Pancreas (tissue), 10 donors: ENCODE results near the gene ADGRG3. TPM values are rescaled to one million over a fixed set of nuclear protein-coding genes. Genes with fewer than 3 reads are reported as not detected.

ENCODE experiments used
- ATAC-seq, 4 donors: fragments of 200-7000 bp; cut with Tn5 transposase; one replicate each; pipeline versions ENCODE4 v1.8.0 to v1.9.1; 2020; ENCODE audit warnings: mild to moderate bottlenecking in 4 of 4, moderate library complexity in 4 of 4
- DNase-seq, 6 donors: peaks; one replicate each; pipeline ENCODE4 v3.0.0-alpha.2; 2020
- FAIRE-seq: peaks from 2 replicates; lab custom pipeline; 2012; peaks lifted over from hg19 to GRCh38; lab: Jason Lieb, UNC
- H3K27ac ChIP-seq, 4 donors: fragments of 200-600 bp; sonication (generic); 1 replicate in 3 of 4; 2 replicates in 1 of 4; pipeline versions ENCODE4 v1.5.0 to v1.8.0; 2020
- H3K27me3 ChIP-seq, 4 donors: fragments of 200-600 bp; one replicate each; pipeline ENCODE4 v1.8.0; 2021
- H3K36me3 ChIP-seq, 3 donors: fragments of 200-600 bp; sonication (generic) in 1 of 3; one replicate each; pipeline versions ENCODE4 v1.5.0 to v1.8.0; 2020 to 2021
- H3K4me1 ChIP-seq, 3 donors: fragments of 200-600 bp; one replicate each; pipeline ENCODE4 v1.8.0; 2021
- H3K4me3 ChIP-seq, 4 donors: fragments of 200-600 bp; sonication (generic) in 2 of 4; one replicate each; pipeline versions ENCODE4 v1.5.0 to v1.8.0; 2020 to 2021
- H3K9me3 ChIP-seq, 4 donors: fragments of 200-600 bp; one replicate each; pipeline ENCODE4 v1.8.0; 2021
- WGBS, 2 donors: extraction: QIAGEN DNeasy Blood & Tissue Kit; methylation state at CpG; one replicate each; pipeline ENCODE4 v1.1.7; 2013; 5-methylcytosine and 5-hydroxymethylcytosine counted together
- intact Hi-C, 3 donors: fragments of 100-400 bp; cut with DNase I; formaldehyde crosslinking; loops; one replicate each; pipeline versions ENCODE4 v1.11.1 to v1.14.2; 2022
- polyA plus RNA-seq, 2 donors: library from polyadenylated mRNA; stranded (reverse); fragments of 200-250 nt; gene quantifications; one replicate each; pipeline ENCODE4 v1.2.3, GENCODE V29; 2013
- total RNA-seq, 6 donors: library from RNA; stranded (reverse); fragmentation: NEBNext Ultra II Directional in 4 of 6; extraction: Animal tissue kit (Norgen Biotek cat#: 25700) in 4 of 6; gene quantifications; one replicate each; pipeline versions ENCODE4 v1.2.1 to v1.2.4, GENCODE V29; 2021 to 2023
- TF ChIP-seq, protein P1 (sequence below), 4 donors: fragments of 200-600 bp; sonication (generic) in 3 of 4; IDR thresholded peaks; one replicate each; pipeline versions ENCODE4 v1.5.0 to v1.8.0; 2021; ENCODE audit warnings: antibody characterized with exemption in 4 of 4
- donor health status: healthy with polysubstance abuse.
- donor health status: DM: no; HTN: no; CAD: no; lungs with moderate emphysema.
- donor health status: DM: no; HTN: no; CAD: no.
- donor health status: control.
- donor health status: control.
- donor health status: Bipolar disorder and iron deficiency.
- donor health status: DM: yes; HTN: yes; CAD: no.
- donor health status: DM: no; HTN: no; CAD: no.
- donor health status: DM: no; HTN: no; CAD: no.
- donor health status: DM: yes; HTN: yes; CAD: no.

ADGRG3 gene
- total and polyA plus RNA-seq, 8 donors = 0.14 to 0.84 (median 0.53) TPM

DNA sequence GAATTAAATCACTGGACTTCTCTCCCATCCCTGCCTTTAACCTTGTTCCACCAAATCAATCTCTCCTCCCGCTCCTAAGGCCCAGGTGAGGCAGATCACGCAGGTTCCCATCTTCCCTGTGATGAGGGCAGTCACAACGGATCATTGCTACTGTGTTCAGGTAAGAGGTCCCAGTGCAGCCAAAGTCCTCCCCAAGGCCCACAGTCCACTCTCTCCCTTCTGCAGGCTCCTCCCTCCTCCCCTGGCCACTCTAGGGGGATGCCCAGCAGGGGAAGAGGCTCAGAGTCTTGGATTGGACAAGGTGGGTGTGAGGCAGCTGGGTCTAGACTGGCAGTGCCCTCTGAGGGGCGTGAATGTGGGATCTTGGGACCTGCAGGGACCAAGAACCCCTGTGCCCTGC is 2.6 kb upstream of the ADGRG3 start:
- TF ChIP-seq, protein P1, sequence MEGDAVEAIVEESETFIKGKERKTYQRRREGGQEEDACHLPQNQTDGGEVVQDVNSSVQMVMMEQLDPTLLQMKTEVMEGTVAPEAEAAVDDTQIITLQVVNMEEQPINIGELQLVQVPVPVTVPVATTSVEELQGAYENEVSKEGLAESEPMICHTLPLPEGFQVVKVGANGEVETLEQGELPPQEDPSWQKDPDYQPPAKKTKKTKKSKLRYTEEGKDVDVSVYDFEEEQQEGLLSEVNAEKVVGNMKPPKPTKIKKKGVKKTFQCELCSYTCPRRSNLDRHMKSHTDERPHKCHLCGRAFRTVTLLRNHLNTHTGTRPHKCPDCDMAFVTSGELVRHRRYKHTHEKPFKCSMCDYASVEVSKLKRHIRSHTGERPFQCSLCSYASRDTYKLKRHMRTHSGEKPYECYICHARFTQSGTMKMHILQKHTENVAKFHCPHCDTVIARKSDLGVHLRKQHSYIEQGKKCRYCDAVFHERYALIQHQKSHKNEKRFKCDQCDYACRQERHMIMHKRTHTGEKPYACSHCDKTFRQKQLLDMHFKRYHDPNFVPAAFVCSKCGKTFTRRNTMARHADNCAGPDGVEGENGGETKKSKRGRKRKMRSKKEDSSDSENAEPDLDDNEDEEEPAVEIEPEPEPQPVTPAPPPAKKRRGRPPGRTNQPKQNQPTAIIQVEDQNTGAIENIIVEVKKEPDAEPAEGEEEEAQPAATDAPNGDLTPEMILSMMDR (IDR thresholded peaks at IDR 0.05) = no peak
- H3K4me3 ChIP-seq = no peak overlapping the region
- H3K9me3 ChIP-seq = no peaks in the 10 kb centered on the region
- H3K27me3 ChIP-seq = no peaks in the 10 kb centered on the region
- ATAC-seq (no peak), FAIRE-seq (no peak), DNase-seq (no peak)
- WGBS, 2 donors = 59 to 84% methylated on average over 3 to 4 of the region's 4 CpGs
- intact Hi-C loops = no loop called here
- H3K36me3 ChIP-seq = peaks cover 0 to 32% (median 13%) of the 10 kb centered on the region in 3 donors
- no peak overlapping the region for H3K27ac ChIP-seq
- H3K4me1 ChIP-seq = no peaks in the 10 kb centered on the region

DNA sequence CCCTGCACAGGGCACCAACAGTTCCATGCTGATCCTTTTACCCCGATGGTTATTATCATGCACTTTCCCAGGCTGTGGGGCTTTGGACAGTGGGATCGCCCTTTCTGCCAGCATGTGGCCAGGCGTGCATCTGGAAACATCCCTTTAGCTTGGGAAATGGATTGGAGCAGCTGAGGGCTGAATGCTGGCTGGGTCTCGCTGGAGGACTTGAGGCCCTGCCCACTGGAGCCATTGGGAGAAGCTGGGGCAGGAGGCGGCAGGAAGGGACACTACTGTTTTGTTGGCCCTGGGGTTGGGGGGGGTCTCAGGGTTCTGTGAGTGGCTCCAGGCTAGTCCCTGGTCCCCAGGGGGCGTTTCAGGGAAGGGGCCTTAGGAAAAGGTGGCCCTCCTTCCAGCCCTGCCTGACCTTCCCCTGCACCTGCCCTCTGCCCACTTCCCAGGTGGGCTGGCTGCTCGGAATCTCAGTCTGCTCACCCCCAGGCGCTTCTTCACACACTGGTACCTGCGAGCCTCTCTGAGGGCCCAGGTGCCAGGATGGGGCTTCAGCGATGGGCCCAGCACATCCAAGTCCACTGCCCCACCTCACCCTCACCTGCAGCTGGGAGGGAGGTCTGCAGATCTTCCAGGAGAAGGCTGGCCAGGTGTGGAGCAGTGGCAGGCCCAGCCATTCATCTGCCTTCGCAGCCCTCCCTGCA is 1.6 kb upstream of the ADGRG3 start:
- TF ChIP-seq, protein P1 (IDR thresholded peaks at IDR 0.05) = no peak
- Histone ChIP-seq H3K9me3 (no peaks in the 10 kb centered on the region), H3K4me1 (no peaks in the 10 kb centered on the region), H3K36me3 (peaks cover 0 to 29% (median 12%) of the 10 kb centered on the region in 3 donors), H3K4me3 (no peak overlapping the region), H3K27me3 (no peaks in the 10 kb centered on the region), H3K27ac (no peak overlapping the region)
- DNase-seq (peak in 1 of 6 donors; percentile 58), ATAC-seq (peak in 2 of 4 donors; percentile 4 to 9), FAIRE-seq (no peak)
- 79 to 86% methylated on average over 11 of the region's 11 CpGs for WGBS, 2 donors
- intact Hi-C loops = no loop called here

DNA sequence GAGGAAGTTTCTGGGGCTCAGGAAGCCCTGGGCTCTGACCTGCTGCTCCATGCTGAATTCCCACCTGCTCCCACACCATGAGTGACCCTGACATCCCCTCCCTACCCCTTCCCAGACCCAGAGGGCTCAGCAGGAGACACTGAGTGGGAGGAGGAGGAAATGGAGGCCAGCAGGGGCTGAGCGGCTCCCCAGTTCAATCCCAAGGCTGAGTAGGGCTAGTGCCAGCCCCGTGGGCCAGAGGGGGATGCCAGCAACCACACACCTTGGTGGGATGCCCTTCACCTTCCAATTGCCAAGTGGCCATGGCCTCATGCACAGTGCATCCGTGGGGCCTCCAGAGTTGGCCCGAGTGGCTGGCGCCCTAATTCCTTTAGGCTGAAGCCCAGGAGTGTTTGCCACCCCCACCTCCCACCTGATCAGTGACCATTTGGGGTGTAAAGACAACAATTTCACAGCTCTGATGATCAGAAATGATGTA is 1.0 kb upstream of the ADGRG3 start:
- FAIRE-seq = no peak

DNA sequence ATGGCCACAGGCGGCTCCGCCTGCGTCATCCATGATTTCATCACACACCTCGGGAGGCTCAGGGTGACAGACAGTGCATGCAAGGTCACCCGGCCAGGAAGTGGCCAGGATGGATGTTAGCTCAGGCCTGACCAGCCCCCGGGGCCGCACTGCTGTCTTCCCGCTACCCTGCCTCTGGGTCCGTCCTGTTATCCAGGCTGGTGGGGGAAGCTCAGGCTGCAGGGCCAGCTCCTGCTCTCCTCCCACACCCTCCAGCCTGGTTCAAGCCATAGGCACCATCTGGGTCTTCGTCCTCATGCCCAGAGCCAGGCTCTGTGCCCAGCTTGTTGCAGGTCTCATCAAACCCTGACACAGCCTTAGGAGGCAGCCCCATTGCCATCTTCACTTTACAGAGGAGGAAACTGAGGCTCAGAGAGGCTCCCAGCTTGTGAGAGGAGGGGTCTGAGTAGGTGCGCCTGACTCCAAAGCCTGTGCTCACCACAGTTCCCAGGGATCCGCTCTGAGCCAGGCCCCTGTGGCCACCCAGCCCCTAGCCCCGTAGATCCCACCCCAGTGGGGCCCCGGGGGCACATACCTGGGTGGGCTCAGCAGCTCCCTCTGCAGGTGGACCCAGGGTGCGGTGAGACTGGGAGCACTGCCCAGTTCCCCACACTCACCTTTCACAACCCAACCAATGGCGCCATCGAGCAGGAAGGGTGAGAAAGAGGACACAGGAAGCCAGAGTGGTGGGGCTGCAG is 412 bp upstream of the ADGRG3 start:
- H3K9me3 ChIP-seq = no peaks in the 10 kb centered on the region
- no peaks in the 10 kb centered on the region for H3K27me3 ChIP-seq
- FAIRE-seq (no peak), DNase-seq (peak in 1 of 6 donors; percentile 56), ATAC-seq (peak; percentile 24 to 59 (median 52))
- WGBS, 2 donors = 67 to 74% methylated on average over 16 to 17 of the region's 17 CpGs
- intact Hi-C loops = no loop called here
- H3K27ac ChIP-seq = no peak overlapping the region
- no peak overlapping the region for H3K4me3 ChIP-seq
- TF ChIP-seq, protein P1 (IDR thresholded peaks at IDR 0.05) = no peak
- no peaks in the 10 kb centered on the region for H3K4me1 ChIP-seq
- peaks cover 0 to 17% (median 6%) of the 10 kb centered on the region in 3 donors for H3K36me3 ChIP-seq

More for the DNA sequence above, 1.0 kb upstream of the ADGRG3 start:
- Histone ChIP-seq H3K27me3 (no peaks in the 10 kb centered on the region), H3K36me3 (peaks cover 0 to 23% (median 6%) of the 10 kb centered on the region in 3 donors), H3K9me3 (no peaks in the 10 kb centered on the region), H3K4me3 (no peak overlapping the region), H3K27ac (no peak overlapping the region), H3K4me1 (no peaks in the 10 kb centered on the region)
- peak in 1 of 6 donors; percentile 53 for DNase-seq
- TF ChIP-seq, protein P1 (IDR thresholded peaks at IDR 0.05) = no peak
- peak in 3 of 4 donors; percentile 4 to 7 (median 5) for ATAC-seq
- intact Hi-C loops = no loop called here
- 70 to 85% methylated on average over 5 of the region's 5 CpGs for WGBS, 2 donors
